Endothelial cell of umbilical vein (primary cell): ENCODE measurements around the gene SLC39A13. TPM values are rescaled to one million over a fixed set of nuclear protein-coding genes. Genes with fewer than 3 reads are reported as not detected.

Experiments
- BruUV-seq: library from RNA; stranded (reverse); fragments of 400-500 nt; replicated peaks from 2 replicates; lab custom pipeline; 2021; lab: Mats Ljungman, UMichigan
- CTCF ChIA-PET: fragments of 300-600, 350-600 bp; sonication (Branson Sonifier 250); formaldehyde crosslinking; loops from one replicate; lab custom pipeline; 2021; ENCODE audit warnings: antibody characterized with exemption, inconsistent platforms; lab: Charles Lee
- POLR2A ChIA-PET: fragments of 300-600, 350-600 bp; sonication (Branson Sonifier 250); formaldehyde crosslinking; loops from one replicate; lab custom pipeline; 2021; ENCODE audit warnings: antibody characterized with exemption, inconsistent platforms; lab: Charles Lee
- DNase-seq: peaks from one replicate; pipeline ENCODE4 v3.0.0-alpha.2; 2011; ENCODE audit warnings: low read depth, low spot score
- FAIRE-seq: peaks from 2 replicates; lab custom pipeline; 2011; peaks lifted over from hg19 to GRCh38; lab: Jason Lieb, UNC
- H2AFZ ChIP-seq: 2 replicates; pipeline ENCODE4 v1.6.0; 2012; ENCODE audit warnings: low read depth, low read length, control low read depth, inconsistent platforms
- H3K27ac ChIP-seq: 2 replicates; pipeline ENCODE4 v1.5.1; 2011; ENCODE audit warnings: low read depth, mild to moderate bottlenecking, control low read depth, low read length, moderate library complexity; ENCODE audit not compliant: insufficient read depth
- H3K27me3 ChIP-seq, 2 experiments: 2 replicates each; pipeline versions ENCODE4 v1.6.0 to v1.6.1; 2011; ENCODE audit warnings: low read length in 2 of 2, mixed read lengths in 1 of 2; ENCODE audit not compliant: control insufficient read depth in 2 of 2, insufficient read depth in 2 of 2
- H3K36me3 ChIP-seq, 2 experiments: 2 replicates in 1 of 2; 3 replicates in 1 of 2; pipeline ENCODE4 v1.5.1; 2011; ENCODE audit warnings: low read length in 2 of 2, mild to moderate bottlenecking in 1 of 2, moderate library complexity in 1 of 2; ENCODE audit not compliant: control insufficient read depth in 2 of 2, insufficient read depth in 2 of 2; ENCODE audit errors: extremely low read depth in 1 of 2
- H3K4me1 ChIP-seq: 3 replicates; pipeline ENCODE4 v1.5.1; 2011; ENCODE audit warnings: mild to moderate bottlenecking, low read length; ENCODE audit not compliant: control insufficient read depth, insufficient read depth; ENCODE audit errors: extremely low read depth
- H3K4me2 ChIP-seq: 2 replicates; pipeline ENCODE4 v1.6.1; 2011; ENCODE audit warnings: low read length, control low read depth, mixed read lengths; ENCODE audit not compliant: insufficient read depth
- H3K4me3 ChIP-seq, 3 experiments: fragments of 200-600 bp in 1 of 3; sonication (generic), shearing (Covaris generic) in 1 of 3; replicated peaks in 1 of 3; 2 replicates each; pipeline ENCODE4 v1.5.1; 2011 to 2016; ENCODE audit warnings: control low read depth in 3 of 3, low read length in 3 of 3, mild to moderate bottlenecking in 2 of 3, inconsistent platforms in 1 of 3, low read depth in 1 of 3, moderate library complexity in 1 of 3; ENCODE audit not compliant: insufficient read depth in 1 of 3
- H3K79me2 ChIP-seq: 2 replicates; pipeline ENCODE4 v1.6.0; 2012; ENCODE audit warnings: low read length, inconsistent platforms; ENCODE audit not compliant: control insufficient read depth, insufficient read depth
- H3K9ac ChIP-seq: replicated peaks from 2 replicates; pipeline ENCODE3; 2011; ENCODE audit warnings: low read length, control low read depth; ENCODE audit not compliant: insufficient read depth; ENCODE audit errors: extremely low read depth
- H3K9me1 ChIP-seq: replicated peaks from 3 replicates; pipeline ENCODE4 v1.6.0; 2011; ENCODE audit warnings: mild to moderate bottlenecking, low read length; ENCODE audit not compliant: control insufficient read depth, insufficient read depth; ENCODE audit errors: extremely low read depth
- H3K9me3 ChIP-seq: replicated peaks from 2 replicates; pipeline ENCODE4 v1.5.1; 2012; ENCODE audit warnings: low read length, inconsistent platforms; ENCODE audit not compliant: control insufficient read depth, insufficient read depth
- H4K20me1 ChIP-seq: replicated peaks from 2 replicates; pipeline ENCODE3; 2011; ENCODE audit warnings: mild to moderate bottlenecking, low read length; ENCODE audit not compliant: control insufficient read depth, insufficient read depth; ENCODE audit errors: extremely low read depth
- EZH2 ChIP-seq: IDR thresholded peaks from 2 replicates; pipeline ENCODE4 v1.6.1; 2012; ENCODE audit warnings: borderline replicate concordance, low read depth, mild to moderate bottlenecking, moderate library complexity, low read length, inconsistent platforms; ENCODE audit not compliant: severe bottlenecking
- FOS ChIP-seq: IDR thresholded peaks from 2 replicates; pipeline ENCODE4 v1.6.1; 2011; ENCODE audit warnings: mild to moderate bottlenecking, low read length, moderate library complexity, borderline replicate concordance; ENCODE audit not compliant: insufficient read depth
- GATA2 ChIP-seq: IDR thresholded peaks from 2 replicates; pipeline ENCODE4 v1.7.0; 2011; ENCODE audit warnings: low read depth, mild to moderate bottlenecking, moderate library complexity, mixed read lengths, low read length; ENCODE audit not compliant: insufficient read length, insufficient read depth
- JUN ChIP-seq: IDR thresholded peaks from 2 replicates; pipeline ENCODE4 v1.6.1; 2011; ENCODE audit warnings: borderline replicate concordance, low read depth; ENCODE audit not compliant: insufficient read length, insufficient read depth
- MYC ChIP-seq: IDR thresholded peaks from one replicate; pipeline ENCODE4 v1.6.1; 2011; ENCODE audit warnings: mild to moderate bottlenecking, low read depth, low read length
- POLR2A ChIP-seq: IDR thresholded peaks from 2 replicates; pipeline ENCODE4 v1.6.1; 2012; ENCODE audit warnings: low read depth, mild to moderate bottlenecking, control low read depth, low read length
- POLR2AphosphoS5 ChIP-seq: IDR thresholded peaks from 2 replicates; pipeline ENCODE4 v1.6.1; 2012; ENCODE audit warnings: low read depth, mild to moderate bottlenecking, control low read depth, low read length, moderate library complexity; ENCODE audit not compliant: insufficient read depth
- dilution Hi-C: fragments of 300-500 bp; cut with MboI; formaldehyde crosslinking; loops from one replicate; pipeline ENCODE4 v1.15.0; 2019; ENCODE audit warnings: low sequenced_read_pairs; ENCODE audit not compliant: extremely low pct_ligation_motif_present
- intact Hi-C: fragments of 100-400 bp; cut with micrococcal nuclease; formaldehyde crosslinking; loops from one replicate; pipeline ENCODE4 v1.10.0; 2022
- polyA plus RNA-seq, 4 experiments: library from polyadenylated mRNA; depleted of rRNA in 3 of 4; stranded (reverse) in 3 of 4; unstranded in 1 of 4; fragments of >200 nt; gene quantifications; 2 replicates each; pipeline versions ENCODE4 v1.2.1 to v1.2.3, GENCODE V29; 2011 to 2012; ENCODE audit warnings: missing spikeins in 1 of 4
- total RNA-seq: library from RNA; stranded (reverse); gene quantifications from 2 replicates; pipeline ENCODE4 v1.2.3, GENCODE V29; 2021
- TF ChIP-seq, protein P1 (sequence below), 2 donors: IDR thresholded peaks; 1 replicate in 1 of 2; 2 replicates in 1 of 2; pipeline ENCODE4 v1.5.1; 2011; ENCODE audit warnings: low read length in 2 of 2, mild to moderate bottlenecking in 2 of 2, moderate library complexity in 2 of 2, control low read depth in 1 of 2, inconsistent platforms in 1 of 2, low read depth in 1 of 2; ENCODE audit not compliant: insufficient read depth in 1 of 2; ENCODE audit errors: extremely low read depth in 1 of 2

SLC39A13 gene
- total and polyA plus RNA-seq, 2 donors (not counting 3 experiments of a cell fraction or from before 2014, with no cell fraction given), result 91.9 to 94.3 TPM

DNA sequence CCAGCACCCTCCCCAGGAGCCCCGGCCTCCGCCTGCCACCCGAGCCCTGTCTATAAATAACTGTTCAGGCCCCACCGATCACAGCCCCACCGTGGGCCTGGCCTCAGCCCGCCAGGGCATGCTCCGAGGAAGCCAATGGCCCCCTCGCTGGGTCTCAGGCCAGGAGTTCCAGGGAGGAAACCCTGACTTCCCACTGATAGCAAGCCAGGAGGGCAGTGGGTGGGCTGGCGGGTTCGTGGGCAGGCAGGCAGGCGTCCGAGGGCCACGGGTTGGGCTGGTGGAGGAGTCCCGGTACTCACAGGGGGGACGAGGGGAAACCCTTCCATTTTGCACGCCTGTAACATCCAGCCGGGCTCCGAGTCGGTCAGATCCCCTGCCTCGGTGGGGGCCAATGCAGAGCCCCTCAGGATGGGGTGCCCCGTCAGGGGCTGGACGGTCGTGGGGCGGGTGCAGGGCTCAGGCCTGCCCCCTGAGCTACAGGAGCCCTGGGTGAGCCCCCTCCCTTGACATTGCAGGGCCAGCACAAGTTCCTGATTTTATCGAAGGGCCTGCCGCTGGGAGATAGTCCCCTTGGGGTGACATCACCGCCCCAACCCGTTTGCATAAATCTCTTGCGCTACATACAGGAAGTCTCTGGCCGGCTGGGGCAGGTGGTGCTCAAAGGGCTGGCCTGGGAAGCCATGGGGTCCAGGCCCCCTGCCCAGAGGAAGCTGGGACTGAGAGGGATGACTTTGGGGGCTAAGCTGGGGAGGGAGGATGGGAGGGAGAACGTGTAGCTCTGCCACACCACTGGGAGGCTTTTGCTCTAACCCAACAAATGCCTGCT lies 30.2 kb upstream of the SLC39A13 start, which contains the start of gene SPI1:
TSS of gene SPI1 (minus strand) at position 538 of the 826 bp plus-strand sequence. CDS start at position 344, 194 bp downstream.
- TF ChIP-seq JUN (no peak), FOS (no peak), EZH2 (no peak), GATA2 (no peak), MYC (no peak), POLR2AphosphoS5 (no peak), POLR2A (no peak)
- TF ChIP-seq, protein P1, sequence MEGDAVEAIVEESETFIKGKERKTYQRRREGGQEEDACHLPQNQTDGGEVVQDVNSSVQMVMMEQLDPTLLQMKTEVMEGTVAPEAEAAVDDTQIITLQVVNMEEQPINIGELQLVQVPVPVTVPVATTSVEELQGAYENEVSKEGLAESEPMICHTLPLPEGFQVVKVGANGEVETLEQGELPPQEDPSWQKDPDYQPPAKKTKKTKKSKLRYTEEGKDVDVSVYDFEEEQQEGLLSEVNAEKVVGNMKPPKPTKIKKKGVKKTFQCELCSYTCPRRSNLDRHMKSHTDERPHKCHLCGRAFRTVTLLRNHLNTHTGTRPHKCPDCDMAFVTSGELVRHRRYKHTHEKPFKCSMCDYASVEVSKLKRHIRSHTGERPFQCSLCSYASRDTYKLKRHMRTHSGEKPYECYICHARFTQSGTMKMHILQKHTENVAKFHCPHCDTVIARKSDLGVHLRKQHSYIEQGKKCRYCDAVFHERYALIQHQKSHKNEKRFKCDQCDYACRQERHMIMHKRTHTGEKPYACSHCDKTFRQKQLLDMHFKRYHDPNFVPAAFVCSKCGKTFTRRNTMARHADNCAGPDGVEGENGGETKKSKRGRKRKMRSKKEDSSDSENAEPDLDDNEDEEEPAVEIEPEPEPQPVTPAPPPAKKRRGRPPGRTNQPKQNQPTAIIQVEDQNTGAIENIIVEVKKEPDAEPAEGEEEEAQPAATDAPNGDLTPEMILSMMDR (IDR thresholded peaks at IDR 0.05; ENCODE audit: extremely low read depth in 1 of 2, insufficient read depth in 1 of 2, low read depth in 1 of 2, low read length in 2 of 2), result no peak
- no peak within 1 kb of the TSS for H2AFZ ChIP-seq
- H3K4me3 ChIP-seq, result no peak within 1 kb of the TSS
- FAIRE-seq, result no peak
- intact Hi-C loops, result no loop called here
- H3K9me3 ChIP-seq, result no peaks in the 10 kb centered on the region
- ChIA-PET POLR2A (no interaction called here), CTCF (interaction anchor here (1.0 kb wide), 1 partner anchor 34 kb away, joined by 3 read pairs; no protein-coding TSS in a partner anchor)
- BruUV-seq, result no TSS peak
- H4K20me1 ChIP-seq, result no peaks in the 10 kb centered on the region
- H3K79me2 ChIP-seq, result no peaks in the 10 kb centered on the region
- dilution Hi-C loops, result no loop called here
- no peak within 1 kb of the TSS for H3K9ac ChIP-seq
- H3K27ac ChIP-seq, result no peak within 1 kb of the TSS
- no peaks in the 10 kb centered on the region for H3K36me3 ChIP-seq
- DNase-seq, result no peak
- H3K4me2 ChIP-seq, result no peak within 1 kb of the TSS
- H3K27me3 ChIP-seq, result no peaks in the 10 kb centered on the region
- H3K9me1 ChIP-seq, result no peaks in the 10 kb centered on the region
- peaks cover 9% of the 10 kb centered on the region for H3K4me1 ChIP-seq
